HEK293 (cell line): ENCODE data around the gene SGPL1.

Source experiments
- CTCF ChIA-PET: fragments of 350-600 bp; formaldehyde crosslinking; extraction: SDS; loops from one replicate; lab custom pipeline; 2021; ENCODE audit warnings: antibody characterized with exemption; lab: Yijun Ruan, JAX
- POLR2A ChIA-PET: fragments of 300-600 bp; formaldehyde crosslinking; extraction: SDS; loops from one replicate; lab custom pipeline; 2020; ENCODE audit warnings: antibody characterized with exemption, inconsistent platforms; lab: Yijun Ruan, JAX
- H3K27ac ChIP-seq: fragments of 200-500 bp; sonication (Bioruptor generic); 2 replicates; pipeline ENCODE4 v1.5.1; 2014; ENCODE audit warnings: low read depth, low read length, control low read depth, inconsistent platforms; ENCODE audit errors: extremely low read depth
- H3K36me3 ChIP-seq, 2 experiments: fragments of 200-500 bp in 1 of 2; sonication (Bioruptor generic) in 1 of 2; 1 replicate in 1 of 2; 2 replicates in 1 of 2; pipeline ENCODE4 v1.5.1; 2014 to 2017; ENCODE audit warnings: inconsistent platforms in 2 of 2, low read length in 2 of 2; ENCODE audit not compliant: control insufficient read depth in 2 of 2, insufficient read depth in 1 of 2
- H3K4me1 ChIP-seq: fragments of 200-500 bp; sonication (Bioruptor generic); 2 replicates; pipeline ENCODE4 v1.5.1; 2014; ENCODE audit warnings: mild to moderate bottlenecking, low read length, inconsistent platforms; ENCODE audit not compliant: control insufficient read depth, insufficient read depth
- H3K4me3 ChIP-seq: 2 replicates; pipeline ENCODE4 v1.5.1; 2011; ENCODE audit warnings: low read depth, mild to moderate bottlenecking, control low read depth, low read length, moderate library complexity
- H3K9me3 ChIP-seq: fragments of 200-500 bp; sonication (Bioruptor generic); 2 replicates; pipeline ENCODE4 v1.5.1; 2014; ENCODE audit warnings: low read depth, low read length, inconsistent platforms; ENCODE audit not compliant: control insufficient read depth, insufficient read depth
- CTCF ChIP-seq: fragments of 450-650 bp; formaldehyde crosslinking; IDR thresholded peaks from 2 replicates; pipeline ENCODE4 v1.5.1; 2016; ENCODE audit warnings: missing biosample characterization, missing genetic modification characterization
- IKZF3 ChIP-seq: fragments of 450-650 bp; IDR thresholded peaks from 2 replicates; pipeline ENCODE4 v1.5.0; 2018; ENCODE audit warnings: missing biosample characterization, mild to moderate bottlenecking, missing genetic modification characterization, moderate library complexity
- KLF1 ChIP-seq: fragments of 450-650 bp; formaldehyde crosslinking; IDR thresholded peaks from 2 replicates; pipeline ENCODE4 v1.5.1; 2016; ENCODE audit warnings: missing biosample characterization, missing genetic modification characterization
- PRDM1 ChIP-seq: fragments of 450-650 bp; formaldehyde crosslinking; IDR thresholded peaks from 2 replicates; pipeline ENCODE4; 2016; ENCODE audit warnings: missing biosample characterization, missing genetic modification characterization
- SCRT2 ChIP-seq: fragments of 450-650 bp; formaldehyde crosslinking; IDR thresholded peaks from 2 replicates; pipeline ENCODE4 v1.5.1; 2016; ENCODE audit warnings: missing biosample characterization, missing genetic modification characterization
- YY2 ChIP-seq: fragments of 450-650 bp; formaldehyde crosslinking; IDR thresholded peaks from 2 replicates; pipeline ENCODE4 v1.5.1; 2016; ENCODE audit warnings: missing biosample characterization, missing genetic modification characterization
- ZBTB11 ChIP-seq: fragments of 450-650 bp; formaldehyde crosslinking; conservative IDR thresholded peaks from 2 replicates; pipeline ENCODE4 v1.5.1; 2016; ENCODE audit warnings: low read depth, missing biosample characterization, missing genetic modification characterization
- ZBTB21 ChIP-seq: fragments of 450-650 bp; formaldehyde crosslinking; IDR thresholded peaks from 2 replicates; pipeline ENCODE4 v1.5.1; 2017; ENCODE audit warnings: missing biosample characterization, missing genetic modification characterization
- ZBTB6 ChIP-seq: fragments of 450-650 bp; formaldehyde crosslinking; IDR thresholded peaks from 2 replicates; pipeline ENCODE4 v1.5.1; 2017; ENCODE audit warnings: missing biosample characterization, missing genetic modification characterization
- ZNF155 ChIP-seq: fragments of 450-650 bp; formaldehyde crosslinking; IDR thresholded peaks from 2 replicates; pipeline ENCODE4 v1.5.1; 2016; ENCODE audit warnings: missing biosample characterization, missing genetic modification characterization
- ZNF549 ChIP-seq: fragments of 450-650 bp; IDR thresholded peaks from 2 replicates; pipeline ENCODE4 v1.5.1; 2018; ENCODE audit warnings: missing biosample characterization, missing genetic modification characterization, mild to moderate bottlenecking, inconsistent platforms, moderate library complexity
- ZNF629 ChIP-seq: fragments of 450-650 bp; formaldehyde crosslinking; IDR thresholded peaks from 2 replicates; pipeline ENCODE4 v1.5.1; 2017; ENCODE audit warnings: missing biosample characterization, missing genetic modification characterization
- ZNF654 ChIP-seq: fragments of 450-650 bp; formaldehyde crosslinking; IDR thresholded peaks from 2 replicates; pipeline ENCODE4 v1.5.1; 2016; ENCODE audit warnings: low read depth, missing biosample characterization, missing genetic modification characterization
- ZNF658 ChIP-seq: fragments of 450-650 bp; formaldehyde crosslinking; IDR thresholded peaks from 2 replicates; pipeline ENCODE4; 2016; ENCODE audit warnings: missing biosample characterization, missing genetic modification characterization
- ZNF692 ChIP-seq: fragments of 450-650 bp; formaldehyde crosslinking; IDR thresholded peaks from 2 replicates; pipeline ENCODE4 v1.5.1; 2016; ENCODE audit warnings: missing biosample characterization, missing genetic modification characterization
- ZNF704 ChIP-seq: fragments of 450-650 bp; formaldehyde crosslinking; IDR thresholded peaks from 2 replicates; pipeline ENCODE4 v1.5.1; 2016; ENCODE audit warnings: missing biosample characterization, missing genetic modification characterization
- ZSCAN5A ChIP-seq: fragments of 450-650 bp; formaldehyde crosslinking; IDR thresholded peaks from 2 replicates; pipeline ENCODE4 v1.5.1; 2016; ENCODE audit warnings: missing biosample characterization, missing genetic modification characterization

SGPL1 gene

GRCh38 chr10:70820976-70821750, 5.4 kb downstream of the SGPL1 start:
- Histone ChIP-seq H3K4me1 (peaks cover 3% of the 10 kb centered on the region; the same call in 1 of the 2 replicates), H3K36me3 (peaks cover 10 to 46% of the 10 kb centered on the region in 2 experiments; a peak in 2 of 3 replicates), H3K9me3 (no peaks in the 10 kb centered on the region), H3K4me3 (no peak overlapping the region), H3K27ac (no peak overlapping the region)
- peak; percentile 44 for TF ChIP-seq ZNF629 (tag by site-specific recombination)
- 0 out of 2 replicates have a peak, but pooled peaks have one; percentile 31 for TF ChIP-seq CTCF (tag by site-specific recombination)
- TF ChIP-seq ZBTB21 (tag by site-specific recombination): peak; percentile 45; the same call in 1 of the 2 replicates
- peak; percentile 12; the same call in 1 of the 2 replicates for TF ChIP-seq ZNF654 (tag by site-specific recombination)
- no peak for TF ChIP-seq ZSCAN5A (tag by site-specific recombination)
- peak; percentile 64 for TF ChIP-seq PRDM1 (tag by site-specific recombination)
- TF ChIP-seq ZNF549 (tag by site-specific recombination): no peak
- TF ChIP-seq SCRT2 (tag by site-specific recombination): peak; percentile 79
- ChIA-PET POLR2A (interaction anchor here (0.7 kb wide), 1 partner anchor 95 kb away, joined by 3 read pairs; no protein-coding TSS in a partner anchor), CTCF (interaction anchor here (0.6 to 0.9 kb wide), 2 partner anchors 44 to 82 kb away, joined by 4 read pairs; no protein-coding TSS in a partner anchor)

- POLR2A ChIA-PET: no interaction called here
- Histone ChIP-seq H3K4me3 (no peak overlapping the region), H3K36me3 (peaks cover 6 to 48% of the 10 kb centered on the region in 2 experiments; a peak in 2 of 3 replicates), H3K9me3 (no peaks in the 10 kb centered on the region), H3K27ac (no peak overlapping the region), H3K4me1 (peaks cover 7% of the 10 kb centered on the region; the same call in 1 of the 2 replicates)
- CTCF ChIA-PET: interaction anchor here (0.6 to 0.9 kb wide), 3 partner anchors 81 to 413 kb away, joined by 3 to 4 read pairs (median 4); no protein-coding TSS in a partner anchor
- no peak for TF ChIP-seq YY2 (tag by site-specific recombination)
- no peak for TF ChIP-seq IKZF3
- no peak for TF ChIP-seq ZBTB11
- no peak for TF ChIP-seq ZNF704 (tag by site-specific recombination)
- no peak for TF ChIP-seq KLF1 (tag by site-specific recombination)
- no peak for TF ChIP-seq ZNF692
- TF ChIP-seq ZBTB6 (tag by site-specific recombination): no peak
- no peak for TF ChIP-seq ZNF658 (tag by site-specific recombination)
- TF ChIP-seq ZNF155: no peak
Observed at GRCh38 chr10:70822076-70822820, 6.5 kb downstream of the SGPL1 start.
